Stimulated activated CD4-positive, alpha-beta T cell treated with anti-CD3 and anti-CD28 coated beads, Interleukin-1b, Interleukin-23, amount 100 ng/mL, for 48 hours (primary cell): ENCODE measurements around the gene INSIG2.
"Not testable (repeated sequence)": the region's sequence is repeated elsewhere in the genome, so short reads cannot be mapped to it uniquely, and the experiment has no call there.

Experiments
- DNase-seq: peaks from one replicate; pipeline ENCODE4 v3.0.0-alpha.2; 2020

The INSIG2 gene

DNA sequence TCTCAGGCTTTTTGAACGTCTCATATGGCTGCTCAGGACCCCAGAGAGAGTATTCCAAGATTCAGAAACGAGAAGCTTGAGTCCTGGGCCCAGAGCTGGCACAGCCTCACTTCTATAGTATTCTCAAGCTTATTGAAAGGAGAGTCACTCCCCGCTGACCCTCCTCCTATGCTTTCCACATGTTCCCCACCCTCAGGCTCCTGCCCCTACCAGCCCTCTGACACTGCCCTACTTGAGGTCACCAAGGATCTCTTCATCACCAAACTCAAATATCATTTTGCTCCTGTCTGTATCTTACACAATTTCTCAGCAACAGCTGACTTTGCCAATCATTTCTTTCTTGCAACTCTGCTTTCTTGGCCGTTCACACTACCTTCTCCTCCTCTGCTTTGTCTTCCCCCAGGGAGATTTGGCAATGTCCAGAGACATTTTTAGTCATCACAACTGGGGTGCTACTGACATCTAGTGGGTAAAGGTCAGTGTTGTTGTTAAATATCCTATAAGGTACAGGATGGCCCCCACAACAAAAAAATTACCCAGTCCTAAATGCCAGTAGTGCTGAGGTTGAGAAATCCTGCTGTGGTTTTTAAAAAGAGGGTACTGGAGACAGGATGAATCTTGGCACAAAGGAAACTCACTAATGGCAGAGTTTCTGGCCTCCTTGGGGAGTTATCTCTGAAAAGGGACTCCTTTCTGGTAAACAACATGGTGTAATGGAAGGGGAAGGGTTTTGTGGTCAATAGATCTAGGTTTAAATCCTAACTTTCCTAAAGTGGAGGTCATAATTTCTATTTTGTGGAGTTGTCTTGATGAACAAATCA lies 26.9 kb upstream of the INSIG2 start:
- DNase-seq = no peak

DNA sequence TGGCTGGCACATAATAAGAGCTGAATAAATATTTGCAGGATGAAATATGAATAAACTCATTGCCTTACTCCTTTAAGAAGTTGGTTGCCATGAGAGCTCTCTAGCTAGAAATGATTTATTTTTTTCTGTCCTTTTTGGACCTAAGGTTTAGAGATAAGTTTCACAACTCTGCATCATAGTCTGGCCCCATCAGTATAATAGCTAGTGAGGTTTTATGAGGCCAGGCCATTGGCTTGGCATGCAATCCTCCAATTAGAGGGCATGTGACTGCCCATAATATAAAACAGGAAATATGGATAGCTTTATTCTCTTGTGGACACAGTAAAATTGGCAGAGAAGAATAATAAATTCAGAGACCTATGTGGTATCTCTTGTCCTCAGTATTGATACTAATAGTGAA lies 26.2 kb upstream of the INSIG2 start:
- no peak for DNase-seq

DNA sequence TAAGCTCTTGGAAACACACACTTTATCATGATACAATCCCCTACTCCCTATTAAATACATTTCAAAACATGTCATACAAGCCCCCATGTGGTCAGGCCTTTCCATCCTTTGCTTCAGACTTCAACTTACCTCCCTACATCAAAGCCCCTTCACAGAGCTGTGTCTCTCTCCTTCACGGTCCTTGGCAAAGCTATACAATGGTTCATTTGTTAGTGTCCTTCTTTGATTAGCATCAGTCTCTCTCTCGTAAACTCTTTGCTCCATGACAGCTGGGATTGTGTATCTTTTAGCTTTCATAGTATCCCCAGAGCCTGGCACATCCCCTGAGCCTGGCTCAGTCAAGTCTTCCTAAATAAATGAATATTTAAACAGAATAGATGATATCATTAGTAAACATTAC lies 25.6 kb upstream of the INSIG2 start:
- DNase-seq = no peak

DNA sequence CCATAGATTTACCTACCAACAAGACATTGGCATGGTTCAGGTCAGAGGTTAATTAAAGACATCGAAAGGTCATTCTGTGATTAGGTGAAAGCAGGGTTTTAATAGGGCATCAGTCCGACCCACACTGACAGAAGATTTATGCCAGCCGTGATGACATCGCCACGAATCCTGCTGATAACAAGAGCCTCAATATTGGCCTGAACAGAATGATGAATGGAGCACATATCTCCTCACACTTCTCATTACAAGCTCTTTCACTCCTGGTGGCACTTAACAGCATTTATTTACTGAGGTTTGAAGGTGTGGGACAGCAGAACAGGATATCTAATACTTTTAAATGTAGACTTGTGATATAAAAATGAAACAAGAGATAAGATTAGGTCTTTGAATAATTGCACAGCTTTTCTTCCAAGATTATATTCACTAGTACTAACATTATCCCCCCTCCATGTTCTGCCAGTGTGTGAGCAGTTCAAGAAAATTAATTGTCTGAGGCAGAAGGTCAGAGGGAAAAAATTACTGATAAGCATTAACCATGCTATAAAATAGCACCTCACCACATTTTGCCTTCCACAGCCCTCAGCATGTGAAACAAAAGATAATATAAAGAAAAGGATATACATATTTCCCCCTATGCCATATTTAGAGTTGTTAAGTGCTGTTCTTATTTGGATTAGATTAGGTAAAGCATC lies 23.1 kb upstream of the INSIG2 start:
- DNase-seq = no peak

DNA sequence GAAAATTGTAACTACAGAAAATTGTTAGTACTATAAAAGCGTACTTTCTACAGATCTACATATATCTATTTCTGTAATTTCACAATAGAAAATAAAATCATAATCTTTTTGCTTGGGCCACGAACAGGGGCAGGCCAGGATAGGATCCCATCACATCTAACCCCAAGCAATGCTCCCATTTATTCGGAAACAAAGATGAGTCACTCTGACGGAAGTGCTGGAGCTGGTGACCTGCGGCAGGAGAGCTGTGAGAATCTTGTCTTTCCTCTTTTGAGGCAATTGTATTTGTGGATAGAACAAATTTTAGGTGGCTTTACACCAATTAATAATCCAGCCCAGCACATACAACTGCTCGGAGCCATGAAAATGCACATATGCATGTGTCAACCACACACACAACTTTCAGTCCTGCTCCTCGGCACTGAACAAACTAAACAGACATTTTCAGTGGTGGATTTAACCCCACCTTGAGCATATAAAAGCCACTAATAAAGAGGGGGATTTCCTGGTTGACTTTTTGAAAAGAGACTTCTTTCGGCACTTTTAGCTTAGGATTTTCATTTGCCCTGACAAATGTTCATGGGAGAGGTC lies 22.3 kb upstream of the INSIG2 start:
- DNase-seq = no peak

DNA sequence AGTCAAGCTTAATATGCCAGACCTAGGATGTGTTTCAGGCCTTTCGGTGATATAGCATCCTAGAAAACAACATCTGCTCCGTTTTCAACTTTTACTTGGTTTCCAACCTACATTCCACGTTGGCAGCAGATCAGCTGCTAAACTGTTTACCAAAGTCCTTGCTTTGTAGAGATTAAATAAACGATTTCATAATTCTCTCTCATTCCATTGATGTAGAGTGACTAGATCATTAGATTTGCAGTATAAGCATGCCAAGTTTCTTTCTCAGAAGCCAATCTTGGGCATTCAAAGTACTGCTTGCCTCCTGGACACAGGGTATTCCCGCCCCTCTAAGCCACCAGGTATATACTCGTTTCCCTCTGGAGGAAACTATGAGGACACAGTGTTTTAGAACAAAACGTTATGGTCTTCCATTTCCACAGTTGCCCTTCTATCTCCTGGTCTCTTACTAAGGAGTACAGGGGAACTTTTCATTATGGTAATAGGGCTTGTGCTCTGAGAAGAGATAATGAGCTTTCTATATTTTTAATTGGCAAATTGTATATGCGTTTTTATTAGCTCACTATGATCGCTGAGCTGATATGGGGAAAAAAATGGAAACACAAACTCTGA lies 10.5 kb upstream of the INSIG2 start:
- no peak for DNase-seq

DNA sequence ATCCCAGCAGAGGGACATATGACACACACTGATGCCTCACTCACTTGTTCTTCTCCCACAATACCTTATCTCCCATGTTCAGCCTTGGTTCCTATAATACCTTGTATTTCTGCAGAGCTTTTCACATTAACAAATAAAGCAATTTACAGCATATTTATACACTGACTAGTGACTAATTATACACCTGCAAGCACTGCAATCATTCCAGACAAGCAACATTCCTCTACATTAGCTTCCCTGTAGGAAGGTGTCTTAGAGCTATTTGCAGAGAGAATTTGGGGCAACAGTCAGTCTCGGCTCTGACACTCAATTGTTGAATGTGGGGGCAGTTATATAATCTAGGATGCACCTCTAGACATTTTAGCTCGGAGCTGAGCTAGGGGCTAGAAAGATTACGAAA lies 9.5 kb upstream of the INSIG2 start:
- no peak for DNase-seq

DNA sequence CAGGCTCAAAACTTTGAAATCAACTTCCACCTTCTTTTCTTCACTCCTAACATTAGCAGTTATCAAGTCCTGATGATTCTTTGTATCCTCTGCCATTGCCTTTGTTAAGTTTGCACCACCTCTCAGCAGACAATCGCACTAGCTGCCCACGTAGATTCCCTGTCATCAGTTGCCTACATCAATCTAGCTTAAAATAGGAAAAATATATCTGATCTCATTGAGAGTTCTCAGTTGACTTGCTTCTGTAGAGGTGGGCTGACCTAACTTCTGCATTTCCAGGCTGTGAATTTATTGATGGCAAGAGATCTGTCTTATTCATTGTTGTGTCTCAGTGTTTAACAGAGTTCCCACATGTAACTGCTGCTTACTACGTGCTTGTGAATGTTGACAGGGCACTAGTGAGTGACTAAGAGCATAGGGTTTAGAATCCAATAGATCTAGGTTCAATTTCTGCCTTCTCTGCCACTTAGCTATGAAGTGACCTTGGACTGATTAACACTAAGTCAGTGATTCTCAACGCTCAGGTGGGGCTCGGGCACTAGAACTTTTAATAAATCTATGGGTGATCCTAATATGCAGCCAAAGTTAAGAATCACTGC lies 3.7 kb upstream of the INSIG2 start:
- no peak for DNase-seq

DNA sequence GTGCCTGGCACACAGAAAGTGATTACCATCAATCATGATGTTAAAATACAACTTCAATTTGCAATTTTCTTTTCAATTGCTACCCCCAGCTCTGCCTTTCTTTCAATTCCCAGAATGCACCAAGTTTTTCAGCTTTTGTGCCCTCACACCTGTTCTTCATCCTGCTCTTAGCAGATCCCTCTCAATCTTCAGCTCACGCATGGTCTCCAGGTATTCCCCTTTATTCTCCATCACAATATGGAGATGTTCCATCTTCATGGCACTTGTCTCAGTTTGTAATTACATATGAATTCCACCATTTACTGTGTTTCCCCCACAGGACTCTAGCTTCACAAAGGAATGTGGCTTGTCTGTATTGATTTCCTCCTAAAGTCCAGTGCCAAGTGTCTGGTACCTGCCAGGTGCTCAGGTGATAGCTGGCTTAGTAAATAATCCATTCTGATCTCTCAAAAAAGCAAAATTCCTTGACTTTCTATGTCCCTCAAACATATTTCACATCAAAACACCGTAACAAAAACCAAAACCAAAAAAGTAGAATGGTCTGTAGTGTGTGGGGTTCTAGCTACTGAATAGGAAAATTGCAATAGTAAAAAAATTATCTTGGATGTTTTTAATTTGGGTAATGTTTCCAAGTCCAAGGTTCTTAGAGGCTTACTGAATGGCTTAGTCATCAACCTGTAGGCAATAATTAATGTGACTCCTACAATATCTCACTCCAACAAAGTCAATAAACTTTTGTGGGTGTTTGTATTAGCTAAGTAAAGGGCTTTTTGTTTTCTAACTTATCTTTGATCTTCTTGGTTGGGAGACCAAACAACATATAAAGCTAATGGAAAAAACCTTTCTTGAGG lies 2.9 kb upstream of the INSIG2 start:
- DNase-seq = no peak

DNA sequence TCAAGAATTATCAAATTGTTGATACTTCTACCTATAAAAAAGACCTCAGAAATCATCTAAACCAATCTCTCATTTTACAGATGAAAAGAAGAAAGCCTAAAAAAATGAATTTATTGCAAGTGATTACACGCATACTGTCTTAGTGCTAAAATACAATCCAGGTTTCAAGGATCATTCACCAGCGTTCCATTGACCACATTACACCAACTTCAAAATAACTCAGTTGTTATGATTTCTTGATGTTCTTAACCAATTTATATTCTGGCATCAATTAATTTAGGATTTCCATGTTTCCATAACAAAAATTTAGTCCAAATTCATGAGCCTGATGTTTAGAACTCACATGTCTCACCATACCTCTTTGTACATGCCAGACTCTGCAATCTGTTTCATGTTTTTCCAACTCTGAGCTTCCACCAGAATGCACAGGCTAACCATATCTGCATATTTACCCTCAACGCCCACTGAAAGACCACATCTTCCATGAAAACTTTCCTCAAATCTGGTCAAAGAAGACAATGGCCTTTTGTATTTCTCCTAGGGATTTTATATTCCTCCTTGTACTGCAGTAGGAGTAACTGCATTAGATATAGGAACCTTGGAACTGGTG lies 2.1 kb upstream of the INSIG2 start:
- DNase-seq = no peak

DNA sequence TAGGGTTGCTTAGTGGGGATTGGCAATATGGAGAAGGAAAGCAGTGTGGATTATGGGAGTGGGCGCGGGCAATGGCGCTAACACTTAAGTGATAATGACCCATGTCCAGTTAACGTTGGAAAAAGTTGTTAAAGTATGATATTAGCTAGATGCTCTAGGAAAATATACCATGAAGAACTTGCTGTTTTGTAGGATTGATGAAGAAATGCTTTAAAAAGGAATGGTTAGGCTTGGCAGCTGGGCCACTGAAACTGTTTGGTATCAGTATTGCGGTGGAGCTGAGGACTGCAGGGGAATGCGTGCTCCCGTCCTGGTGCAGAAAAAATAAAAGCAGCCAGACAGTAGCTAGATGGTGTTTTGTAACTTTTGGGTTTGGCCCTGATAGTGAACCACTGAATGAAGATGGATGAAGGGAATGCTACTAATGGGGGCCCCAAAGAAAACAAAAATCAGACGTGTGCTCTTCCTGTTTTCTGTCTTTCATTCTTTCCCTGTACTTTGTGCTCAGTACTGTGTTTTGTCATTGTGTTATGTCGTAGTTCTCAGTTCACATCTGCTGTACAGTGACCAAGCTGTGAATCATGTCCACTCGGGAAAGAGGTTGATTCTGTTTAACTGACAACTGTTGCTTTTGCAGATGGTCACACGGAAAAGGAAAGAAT lies 999 bp downstream of the INSIG2 start:
- peak; percentile 22 for DNase-seq

DNA sequence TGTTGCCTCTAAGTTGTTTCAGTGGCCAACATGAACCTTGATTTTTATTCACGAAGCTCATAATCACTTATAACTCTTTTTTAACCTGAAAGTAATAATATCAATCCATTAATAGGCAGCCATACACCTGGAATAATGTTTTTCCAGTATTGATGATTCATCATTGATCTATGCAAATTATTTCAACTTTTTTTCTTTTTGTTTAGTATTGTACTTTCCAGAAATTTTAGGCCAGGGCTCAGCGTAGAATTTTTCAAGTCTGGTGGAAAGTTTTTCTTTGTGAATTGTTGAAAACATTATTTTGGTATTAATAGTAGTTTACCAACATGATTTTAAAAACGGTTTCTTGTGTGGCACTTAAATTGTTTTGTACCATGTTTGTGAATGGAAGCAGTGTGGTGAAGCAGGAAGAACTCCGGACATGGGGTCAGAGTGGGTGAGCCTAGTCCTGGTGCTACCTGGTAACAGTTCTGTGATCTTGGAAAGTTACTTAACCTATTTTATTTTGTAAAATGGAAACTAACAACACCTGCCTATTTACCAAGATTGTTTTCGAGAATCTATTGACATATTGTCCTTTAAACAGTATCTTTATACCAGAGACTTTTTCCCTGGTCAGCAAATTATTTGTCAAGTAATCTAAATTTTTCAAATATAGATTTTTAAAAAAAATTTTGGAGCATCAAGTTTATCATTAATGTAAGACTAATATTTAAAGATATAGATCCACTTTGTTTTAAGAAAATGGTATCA lies 2.3 kb downstream of the INSIG2 start:
- DNase-seq = no peak

DNA sequence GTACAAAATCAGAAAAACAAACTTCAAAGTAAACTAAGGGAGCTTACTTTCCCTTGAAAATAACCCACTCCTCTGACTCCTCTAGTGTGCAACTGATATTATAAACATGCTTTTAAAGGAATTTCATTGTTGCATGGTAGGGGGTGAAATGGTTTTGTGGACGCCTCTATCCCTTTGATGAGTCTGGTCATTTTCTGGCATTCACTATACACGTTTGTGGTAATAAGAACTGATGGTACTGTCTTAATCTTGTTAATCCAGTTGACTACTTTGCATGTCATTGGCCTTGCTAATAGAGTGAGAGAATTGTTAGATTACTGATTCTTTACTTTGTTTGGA lies 2.8 kb downstream of the INSIG2 start:
- no peak for DNase-seq

DNA sequence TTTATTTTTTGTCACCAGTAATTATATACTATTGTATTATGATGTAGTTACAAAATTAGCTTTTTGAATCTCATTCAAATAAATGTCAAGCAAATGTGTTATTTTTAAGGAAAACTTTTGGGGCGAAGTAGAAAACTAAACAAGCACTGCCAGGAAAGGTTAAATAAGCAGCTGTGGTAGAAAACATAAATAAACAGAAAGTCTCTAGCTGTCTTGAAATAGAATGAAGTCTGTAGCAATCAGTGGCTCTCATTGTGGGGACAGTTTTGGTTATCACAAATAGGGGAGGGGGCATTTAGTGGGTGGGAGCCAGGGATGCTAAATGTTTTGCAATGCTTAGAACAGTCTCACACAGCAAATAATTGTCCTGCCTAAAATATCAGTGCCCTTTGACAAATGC lies 3.4 kb downstream of the INSIG2 start:
- no peak for DNase-seq

DNA sequence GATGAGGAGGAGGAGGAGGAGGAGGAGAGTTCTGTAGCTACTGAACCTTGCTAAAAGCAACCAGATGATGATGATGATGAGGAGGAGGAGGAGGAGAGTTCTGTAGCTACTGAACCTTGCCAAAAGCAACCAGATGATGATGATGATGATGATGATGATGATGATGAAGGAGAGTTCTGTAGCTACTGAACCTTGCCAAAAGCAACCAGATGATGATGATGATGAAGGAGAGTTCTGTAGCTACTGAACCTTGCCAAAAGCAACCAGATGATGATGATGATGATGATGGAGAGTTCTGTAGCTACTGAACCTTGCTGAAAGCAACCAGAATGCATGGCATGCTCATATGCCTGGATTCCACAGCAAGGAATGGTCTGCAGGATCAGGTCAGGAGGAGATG lies 5.8 kb downstream of the INSIG2 start:
- DNase-seq = not testable (repeated sequence)

DNA sequence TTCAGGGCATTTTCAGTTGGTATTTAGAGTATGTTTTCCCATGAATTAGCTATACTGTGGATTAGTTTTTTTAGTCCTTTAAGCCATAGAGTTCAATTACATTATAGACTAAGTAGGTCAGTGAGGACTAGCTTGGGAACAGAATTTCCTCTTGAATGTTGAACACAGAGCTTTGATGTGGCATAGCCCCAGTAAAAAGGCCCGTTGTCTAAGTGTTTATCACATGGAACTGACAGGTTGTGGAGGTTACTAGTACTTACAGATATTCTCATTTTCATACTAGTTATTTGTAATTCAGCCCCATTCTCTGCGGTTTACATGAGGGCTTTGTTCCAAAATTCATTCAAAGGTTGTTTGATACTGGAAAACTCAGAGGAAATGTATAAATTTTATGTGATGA lies 6.2 kb downstream of the INSIG2 start:
- no peak for DNase-seq

DNA sequence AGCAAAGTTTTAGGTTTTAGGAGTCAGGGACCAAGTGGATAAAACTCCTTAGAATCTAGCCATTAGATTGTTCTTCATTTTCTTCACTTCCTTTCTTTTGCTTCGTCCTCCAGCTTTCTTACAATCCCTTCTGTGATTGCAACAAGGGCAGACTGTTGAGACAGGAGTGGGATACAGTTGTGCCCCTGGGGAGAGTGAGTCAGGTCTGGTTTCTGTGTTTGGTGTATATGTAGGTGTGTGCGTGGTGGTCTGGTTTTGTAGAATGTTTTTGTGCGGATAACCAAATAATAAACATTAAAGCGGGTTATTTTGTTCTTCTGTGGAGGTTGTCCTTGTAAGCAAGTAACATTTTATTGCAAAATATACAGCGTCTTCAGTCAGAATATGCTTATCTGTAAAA lies 7.3 kb downstream of the INSIG2 start:
- no peak for DNase-seq

DNA sequence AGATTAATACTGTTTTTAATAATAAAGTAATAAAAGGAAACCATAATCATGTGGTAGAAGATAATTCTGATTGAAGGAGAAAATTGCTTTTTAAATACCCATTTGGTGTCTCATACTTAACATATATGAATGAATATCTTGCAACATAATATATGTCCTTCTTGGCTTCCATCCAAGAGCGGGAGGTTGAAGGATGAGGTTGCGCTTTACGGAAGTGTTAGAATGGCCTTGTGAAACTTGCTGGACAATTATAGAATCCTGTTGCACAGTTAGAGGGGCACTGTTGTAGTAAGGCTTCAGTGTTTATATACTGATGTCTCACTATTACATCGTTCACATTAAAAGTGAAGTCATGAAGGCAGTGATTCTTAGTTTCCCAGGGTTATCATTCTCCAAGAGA lies 9.4 kb downstream of the INSIG2 start:
- no peak for DNase-seq

DNA sequence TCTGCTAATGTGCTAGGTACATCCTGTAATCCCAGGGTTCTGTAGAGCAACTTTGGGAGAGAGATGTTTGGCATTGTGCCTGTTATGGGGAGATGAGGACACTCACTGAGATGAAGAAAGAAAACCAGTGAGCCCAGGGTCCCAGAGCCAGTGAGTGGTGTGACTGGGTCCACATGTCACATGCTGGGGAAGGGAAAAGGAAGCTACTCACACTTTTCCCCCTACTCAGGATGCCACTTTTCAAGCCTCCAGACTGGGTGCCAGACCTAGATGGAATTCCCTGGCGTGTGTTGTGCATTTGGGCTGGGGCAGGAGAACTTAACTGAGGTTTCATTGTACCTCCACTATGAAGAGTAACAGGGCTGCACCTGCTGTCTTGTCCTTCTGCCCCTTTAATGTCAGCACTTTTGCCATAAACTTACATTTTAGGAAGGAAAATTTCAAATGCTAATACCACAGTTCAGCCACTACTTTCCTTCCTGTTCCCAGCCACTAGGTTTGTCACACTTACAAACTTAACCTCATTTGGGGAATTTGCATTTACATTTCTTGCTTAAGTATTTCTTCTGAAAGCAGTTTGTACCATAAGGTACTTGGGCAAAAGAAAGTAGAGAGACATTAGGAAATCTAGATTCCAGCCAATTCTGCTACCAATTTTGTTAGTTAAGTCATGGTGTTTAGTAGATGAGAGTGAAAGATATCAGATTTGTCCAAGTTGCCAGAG lies 10.2 kb downstream of the INSIG2 start:
- no peak for DNase-seq

DNA sequence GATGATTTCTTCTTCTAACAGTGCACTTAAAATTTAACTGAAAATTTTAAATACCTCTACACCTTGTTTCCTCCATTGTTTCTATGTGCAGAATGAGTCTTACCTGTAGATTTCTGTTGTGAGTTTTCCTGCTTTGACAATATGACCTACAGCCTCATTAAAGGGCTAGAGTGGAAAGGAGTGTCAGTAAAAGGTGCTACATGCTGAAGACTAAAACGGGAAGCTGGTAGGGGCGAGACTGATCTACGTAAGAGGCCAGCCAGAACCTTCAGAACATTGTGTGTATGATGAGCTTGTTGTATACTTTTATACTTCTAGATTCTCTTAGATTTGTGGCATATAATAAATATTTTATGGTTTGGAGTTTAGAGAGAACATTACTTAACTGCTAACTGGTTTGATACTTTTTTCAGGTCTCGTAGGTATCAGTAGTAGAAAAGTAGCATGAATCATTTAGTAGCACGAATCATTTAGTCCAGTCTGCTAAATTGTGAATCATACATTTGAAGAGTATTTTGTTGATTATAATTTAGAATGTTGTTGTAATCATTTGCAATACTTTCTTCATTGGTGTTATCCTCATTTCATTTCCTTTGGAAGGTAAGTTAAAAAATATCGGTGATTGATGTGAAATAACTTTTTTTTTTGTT lies 14.3 kb downstream of the INSIG2 start:
- DNase-seq = no peak
